ENCODE results near the gene GALNT17.
"Not testable (repeated sequence)": the region's sequence is repeated elsewhere in the genome, so short reads cannot be mapped to it uniquely, and the experiment has no call there.

The GALNT17 gene

DNA sequence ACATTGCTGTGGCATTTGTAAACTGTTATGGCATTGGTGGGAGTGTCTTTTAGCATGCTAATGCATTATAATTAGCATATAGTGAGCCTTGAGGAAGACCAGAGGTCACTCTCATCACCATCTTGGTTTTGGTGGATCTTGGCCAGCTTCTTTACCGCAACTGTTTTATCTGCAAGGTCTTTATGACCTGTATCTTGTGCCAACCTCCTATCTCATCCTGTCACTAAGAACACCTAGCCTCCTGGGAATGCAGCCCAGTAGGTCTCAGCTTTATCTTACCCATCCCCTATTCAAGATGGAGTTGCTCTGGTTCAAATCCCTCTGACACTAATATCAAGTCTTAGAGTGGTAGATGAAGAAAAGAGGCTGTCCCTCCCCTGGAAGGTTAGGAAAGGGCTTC, 506.2 kb downstream of the GALNT17 start:
- no peak for TF ChIP-seq CTCF (IDR thresholded peaks at IDR 0.05; ENCODE audit: insufficient read depth, low read length, poor library complexity, severe bottlenecking)
- DNase-seq (ENCODE audit: extremely low read depth, insufficient read length), result no peak
- Histone ChIP-seq H3K4me3 (replicated peaks; ENCODE audit: low read depth, low read length) (no peak overlapping the region), H3K27me3 (replicated peaks; ENCODE audit: control insufficient read depth, insufficient read depth, low read length) (no peaks in the 10 kb centered on the region), H3K36me3 (ENCODE audit: control insufficient read depth, insufficient read depth, low read length) (no peaks in the 10 kb centered on the region)

DNA sequence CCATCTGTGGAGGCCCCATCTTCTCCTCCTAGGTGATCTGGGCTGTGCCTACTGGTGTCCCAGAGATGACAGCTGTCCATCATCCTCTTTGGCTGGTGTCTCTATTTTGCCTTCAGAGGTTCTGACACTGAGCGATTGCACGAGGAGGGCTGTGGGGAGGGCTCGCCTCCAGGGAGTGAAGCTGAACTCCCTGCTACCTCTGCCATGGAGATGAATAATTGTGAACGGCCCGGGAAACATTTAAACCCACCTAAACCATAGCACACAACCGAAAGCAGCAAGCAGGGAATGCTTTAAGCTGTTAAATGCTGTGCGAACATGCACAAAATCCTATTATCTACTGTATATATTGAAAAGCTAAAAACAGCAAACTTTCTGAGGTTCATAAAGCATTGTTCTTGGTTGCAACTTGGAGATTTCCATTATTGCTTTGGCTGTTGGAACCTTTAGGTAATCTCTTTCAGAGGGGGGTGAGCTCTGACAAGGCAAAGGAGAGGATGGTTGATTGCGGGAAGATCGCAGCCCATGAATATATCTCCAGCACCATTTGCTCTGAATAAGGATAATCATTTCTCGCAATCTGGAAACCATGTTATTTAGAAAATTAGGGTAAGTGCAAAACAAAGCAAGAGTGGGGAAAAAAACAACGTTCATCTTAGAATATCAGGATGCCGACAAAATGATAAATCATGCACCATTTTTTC, 507.6 kb downstream of the GALNT17 start:
- Histone ChIP-seq H3K36me3 (ENCODE audit: control insufficient read depth, insufficient read depth, low read length) (no peaks in the 10 kb centered on the region), H3K27me3 (replicated peaks; ENCODE audit: control insufficient read depth, insufficient read depth, low read length) (no peaks in the 10 kb centered on the region), H3K4me3 (replicated peaks; ENCODE audit: low read depth, low read length) (no peak overlapping the region)
- no peak for TF ChIP-seq CTCF (IDR thresholded peaks at IDR 0.05; ENCODE audit: insufficient read depth, low read length, poor library complexity, severe bottlenecking)
- DNase-seq (ENCODE audit: extremely low read depth, insufficient read length), result no peak

GRCh38 chr7:71643031-71643430, 511.1 kb downstream of the GALNT17 start:
- H3K36me3 ChIP-seq (ENCODE audit: control insufficient read depth, insufficient read depth, low read length); H3K27me3 ChIP-seq (replicated peaks; ENCODE audit: control insufficient read depth, insufficient read depth, low read length); DNase-seq (ENCODE audit: extremely low read depth, insufficient read length); H3K4me3 ChIP-seq (replicated peaks; ENCODE audit: low read depth, low read length): not testable (repeated sequence)

- TF ChIP-seq CTCF (IDR thresholded peaks at IDR 0.05; ENCODE audit: insufficient read depth, low read length, poor library complexity, severe bottlenecking), result no peak
- Histone ChIP-seq H3K27me3 (replicated peaks; ENCODE audit: control insufficient read depth, insufficient read depth, low read length) (no peaks in the 10 kb centered on the region), H3K36me3 (ENCODE audit: control insufficient read depth, insufficient read depth, low read length) (no peaks in the 10 kb centered on the region), H3K4me3 (replicated peaks; ENCODE audit: low read depth, low read length) (no peak overlapping the region)
- DNase-seq (ENCODE audit: extremely low read depth, insufficient read length), result no peak
Measured at GRCh38 chr7:71645836-71646235, 513.9 kb downstream of the GALNT17 start.

GRCh38 chr7:71649812-71650211, 517.9 kb downstream of the GALNT17 start:
- DNase-seq (ENCODE audit: extremely low read depth, insufficient read length), result no peak
- TF ChIP-seq CTCF (IDR thresholded peaks at IDR 0.05; ENCODE audit: insufficient read depth, low read length, poor library complexity, severe bottlenecking), result no peak
- H3K36me3 ChIP-seq (ENCODE audit: control insufficient read depth, insufficient read depth, low read length), result no peaks in the 10 kb centered on the region
- H3K4me3 ChIP-seq (replicated peaks; ENCODE audit: low read depth, low read length), result no peak overlapping the region
- H3K27me3 ChIP-seq (replicated peaks; ENCODE audit: control insufficient read depth, insufficient read depth, low read length), result no peaks in the 10 kb centered on the region

- TF ChIP-seq CTCF (IDR thresholded peaks at IDR 0.05; ENCODE audit: insufficient read depth, low read length, poor library complexity, severe bottlenecking), result no peak
- Histone ChIP-seq H3K36me3 (ENCODE audit: control insufficient read depth, insufficient read depth, low read length) (no peaks in the 10 kb centered on the region), H3K4me3 (replicated peaks; ENCODE audit: low read depth, low read length) (no peak overlapping the region), H3K27me3 (replicated peaks; ENCODE audit: control insufficient read depth, insufficient read depth, low read length) (no peaks in the 10 kb centered on the region)
- no peak for DNase-seq (ENCODE audit: extremely low read depth, insufficient read length)
Measured at GRCh38 chr7:71650653-71651337, 518.9 kb downstream of the GALNT17 start.
